ENCODE results near the gene SLC39A8. TPM values are rescaled to one million over a fixed set of nuclear protein-coding genes. Genes with fewer than 3 reads are reported as not detected.

Gene SLC39A8
- total RNA-seq, 1 experiment from 2014 or later = 13.2 TPM

DNA sequence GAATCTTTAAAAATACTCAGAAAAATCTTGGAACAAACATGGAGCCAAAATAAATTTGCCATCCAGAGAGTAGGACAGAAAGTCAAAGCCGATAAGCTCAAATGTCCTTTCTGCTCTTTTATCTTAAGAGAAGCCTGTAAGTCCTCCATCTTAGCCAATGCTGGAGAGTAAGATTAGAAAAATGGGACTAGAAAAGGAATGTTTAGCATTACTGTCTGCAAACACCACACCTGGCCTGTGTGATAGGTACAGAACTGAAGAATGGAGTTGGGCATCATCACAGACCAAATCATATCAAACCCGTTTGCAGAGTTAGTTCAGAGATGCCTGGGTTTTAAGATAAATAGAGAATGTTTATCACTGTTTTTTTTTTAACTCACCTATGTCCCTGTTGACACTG is 10.5 kb upstream of the SLC39A8 start:
- Histone ChIP-seq H3K27ac (ENCODE audit: low read depth, low read length) (no peak overlapping the region), H3K4me2 (ENCODE audit: low read length) (no peak overlapping the region), H2AFZ (ENCODE audit: low read depth, low read length, poor library complexity, severe bottlenecking) (no peak overlapping the region), H3K27me3 (ENCODE audit: insufficient read depth, low read length) (no peaks in the 10 kb centered on the region), H4K20me1 (ENCODE audit: insufficient read depth) (no peaks in the 10 kb centered on the region), H3K4me3 (replicated peaks in 1 of 2; ENCODE audit: low read depth in 1 of 2, low read length in 2 of 2) (no peak overlapping the region), H3K36me3 (ENCODE audit: control insufficient read depth in 1 of 2, insufficient read depth in 2 of 2, low read length in 2 of 2) (no peaks in the 10 kb centered on the region), H3K4me1 (ENCODE audit: control insufficient read depth in 1 of 2, insufficient read depth in 2 of 2, low read length in 2 of 2) (no peaks in the 10 kb centered on the region), H3K9ac (ENCODE audit: low read length) (no peak overlapping the region), H3K9me3 (ENCODE audit: control insufficient read depth in 1 of 2, insufficient read depth in 1 of 2, low read depth in 1 of 2, low read length in 2 of 2) (no peaks in the 10 kb centered on the region), H3K79me2 (ENCODE audit: insufficient read depth, low read length) (no peaks in the 10 kb centered on the region), H3K9me2 (ENCODE audit: insufficient read depth) (no peaks in the 10 kb centered on the region)
- no TSS peak for BruUV-seq (replicated peaks)
- ChIA-PET POLR2A (no interaction called here), RAD21 (ENCODE audit: low non-redundant PET in 1 of 2, low total read pairs in 2 of 2, uncharacterized antibody in 2 of 2, unreplicated experiment in 2 of 2) (no interaction called here), CTCF (no interaction called here)
- DNase-seq (ENCODE audit: low read depth, low spot score) (no peak), ATAC-seq (no peak)
- intact Hi-C loops (cut with micrococcal nuclease) = no loop called here
- TF ChIP-seq FOSL1 (IDR thresholded peaks at IDR 0.05; ENCODE audit: low read depth) (no peak), CBX3 (IDR thresholded peaks at IDR 0.05; ENCODE audit: low read depth) (no peak), ZNF274 (IDR thresholded peaks at IDR 0.05; ENCODE audit: low read depth, low read length) (no peak), ZFX (IDR thresholded peaks at IDR 0.05) (no peak), POLR2AphosphoS5 (IDR thresholded peaks at IDR 0.05; ENCODE audit: low read depth, low read length) (no peak), ELF1 (IDR thresholded peaks at IDR 0.05; ENCODE audit: borderline replicate concordance, low read depth) (no peak), EZH2phosphoT487 (IDR thresholded peaks at IDR 0.05; ENCODE audit: borderline replicate concordance) (no peak), YY1 (IDR thresholded peaks at IDR 0.05; ENCODE audit: extremely low read depth, insufficient replicate concordance, low read depth, low read length) (no peak), TCF7L2 (IDR thresholded peaks at IDR 0.05; ENCODE audit: borderline replicate concordance, extremely low read depth, insufficient read depth, insufficient read length) (no peak), POLR2A (IDR thresholded peaks at IDR 0.05; ENCODE audit: borderline replicate concordance, extremely low read depth, insufficient read depth, insufficient read length) (no peak), CEBPB (IDR thresholded peaks at IDR 0.05; ENCODE audit: low read depth) (no peak), EGR1 (IDR thresholded peaks at IDR 0.05; ENCODE audit: low read depth) (no peak)
- TF ChIP-seq, protein P1, sequence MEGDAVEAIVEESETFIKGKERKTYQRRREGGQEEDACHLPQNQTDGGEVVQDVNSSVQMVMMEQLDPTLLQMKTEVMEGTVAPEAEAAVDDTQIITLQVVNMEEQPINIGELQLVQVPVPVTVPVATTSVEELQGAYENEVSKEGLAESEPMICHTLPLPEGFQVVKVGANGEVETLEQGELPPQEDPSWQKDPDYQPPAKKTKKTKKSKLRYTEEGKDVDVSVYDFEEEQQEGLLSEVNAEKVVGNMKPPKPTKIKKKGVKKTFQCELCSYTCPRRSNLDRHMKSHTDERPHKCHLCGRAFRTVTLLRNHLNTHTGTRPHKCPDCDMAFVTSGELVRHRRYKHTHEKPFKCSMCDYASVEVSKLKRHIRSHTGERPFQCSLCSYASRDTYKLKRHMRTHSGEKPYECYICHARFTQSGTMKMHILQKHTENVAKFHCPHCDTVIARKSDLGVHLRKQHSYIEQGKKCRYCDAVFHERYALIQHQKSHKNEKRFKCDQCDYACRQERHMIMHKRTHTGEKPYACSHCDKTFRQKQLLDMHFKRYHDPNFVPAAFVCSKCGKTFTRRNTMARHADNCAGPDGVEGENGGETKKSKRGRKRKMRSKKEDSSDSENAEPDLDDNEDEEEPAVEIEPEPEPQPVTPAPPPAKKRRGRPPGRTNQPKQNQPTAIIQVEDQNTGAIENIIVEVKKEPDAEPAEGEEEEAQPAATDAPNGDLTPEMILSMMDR (IDR thresholded peaks at IDR 0.05 in 2 of 3, conservative IDR thresholded peaks at IDR 0.05 in 1 of 3; ENCODE audit: borderline replicate concordance in 1 of 3, insufficient read depth in 1 of 3, low read depth in 2 of 3, low read length in 2 of 3) = no peak
- TF ChIP-seq, protein P2, sequence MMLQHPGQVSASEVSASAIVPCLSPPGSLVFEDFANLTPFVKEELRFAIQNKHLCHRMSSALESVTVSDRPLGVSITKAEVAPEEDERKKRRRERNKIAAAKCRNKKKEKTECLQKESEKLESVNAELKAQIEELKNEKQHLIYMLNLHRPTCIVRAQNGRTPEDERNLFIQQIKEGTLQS (IDR thresholded peaks at IDR 0.05) = no peak
- TF ChIP-seq, protein P3, sequence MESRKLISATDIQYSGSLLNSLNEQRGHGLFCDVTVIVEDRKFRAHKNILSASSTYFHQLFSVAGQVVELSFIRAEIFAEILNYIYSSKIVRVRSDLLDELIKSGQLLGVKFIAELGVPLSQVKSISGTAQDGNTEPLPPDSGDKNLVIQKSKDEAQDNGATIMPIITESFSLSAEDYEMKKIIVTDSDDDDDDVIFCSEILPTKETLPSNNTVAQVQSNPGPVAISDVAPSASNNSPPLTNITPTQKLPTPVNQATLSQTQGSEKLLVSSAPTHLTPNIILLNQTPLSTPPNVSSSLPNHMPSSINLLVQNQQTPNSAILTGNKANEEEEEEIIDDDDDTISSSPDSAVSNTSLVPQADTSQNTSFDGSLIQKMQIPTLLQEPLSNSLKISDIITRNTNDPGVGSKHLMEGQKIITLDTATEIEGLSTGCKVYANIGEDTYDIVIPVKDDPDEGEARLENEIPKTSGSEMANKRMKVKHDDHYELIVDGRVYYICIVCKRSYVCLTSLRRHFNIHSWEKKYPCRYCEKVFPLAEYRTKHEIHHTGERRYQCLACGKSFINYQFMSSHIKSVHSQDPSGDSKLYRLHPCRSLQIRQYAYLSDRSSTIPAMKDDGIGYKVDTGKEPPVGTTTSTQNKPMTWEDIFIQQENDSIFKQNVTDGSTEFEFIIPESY (IDR thresholded peaks at IDR 0.05; ENCODE audit: extremely low read depth, insufficient replicate concordance, low read length) = no peak
